PC-9 (cell line): Measurements from ENCODE around the gene TAS1R3.

ENCODE experiments used
- EZH2 ChIP-seq: fragments of 200-600 bp; sonication (generic); IDR thresholded peaks from 2 replicates; pipeline ENCODE4 v1.8.0; 2017; ENCODE audit warnings: antibody characterized with exemption, low read depth
- TF ChIP-seq, protein P1 (sequence below): fragments of 200-600 bp; sonication (generic); conservative IDR thresholded peaks from 2 replicates; pipeline ENCODE4 v1.6.1; 2017; ENCODE audit warnings: mixed run types, antibody characterized with exemption, mild to moderate bottlenecking, moderate library complexity

DNA sequence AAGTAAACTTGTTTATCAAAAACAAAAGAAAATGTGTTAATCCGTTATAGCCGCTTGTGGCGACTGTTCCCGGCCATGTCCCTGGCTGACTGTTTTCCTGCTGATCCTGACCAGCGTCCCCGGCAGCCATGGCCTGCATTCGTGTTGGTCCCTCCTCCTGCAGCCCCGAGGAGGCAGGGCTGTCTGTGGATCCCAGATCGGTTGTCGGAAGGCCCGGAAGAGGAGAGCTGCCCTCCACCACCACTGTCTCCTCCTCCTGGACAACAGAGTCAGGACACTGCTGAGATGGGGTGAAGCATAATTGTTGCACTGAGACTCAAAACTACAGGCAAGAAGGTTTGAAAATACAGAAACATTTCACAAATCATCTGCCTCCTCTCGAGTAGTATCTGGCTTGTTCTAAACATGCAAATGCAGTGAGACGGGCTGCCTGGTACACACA is 30.9 kb downstream of the TAS1R3 start:
- TF ChIP-seq, protein P1, sequence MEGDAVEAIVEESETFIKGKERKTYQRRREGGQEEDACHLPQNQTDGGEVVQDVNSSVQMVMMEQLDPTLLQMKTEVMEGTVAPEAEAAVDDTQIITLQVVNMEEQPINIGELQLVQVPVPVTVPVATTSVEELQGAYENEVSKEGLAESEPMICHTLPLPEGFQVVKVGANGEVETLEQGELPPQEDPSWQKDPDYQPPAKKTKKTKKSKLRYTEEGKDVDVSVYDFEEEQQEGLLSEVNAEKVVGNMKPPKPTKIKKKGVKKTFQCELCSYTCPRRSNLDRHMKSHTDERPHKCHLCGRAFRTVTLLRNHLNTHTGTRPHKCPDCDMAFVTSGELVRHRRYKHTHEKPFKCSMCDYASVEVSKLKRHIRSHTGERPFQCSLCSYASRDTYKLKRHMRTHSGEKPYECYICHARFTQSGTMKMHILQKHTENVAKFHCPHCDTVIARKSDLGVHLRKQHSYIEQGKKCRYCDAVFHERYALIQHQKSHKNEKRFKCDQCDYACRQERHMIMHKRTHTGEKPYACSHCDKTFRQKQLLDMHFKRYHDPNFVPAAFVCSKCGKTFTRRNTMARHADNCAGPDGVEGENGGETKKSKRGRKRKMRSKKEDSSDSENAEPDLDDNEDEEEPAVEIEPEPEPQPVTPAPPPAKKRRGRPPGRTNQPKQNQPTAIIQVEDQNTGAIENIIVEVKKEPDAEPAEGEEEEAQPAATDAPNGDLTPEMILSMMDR = no peak
- no peak for TF ChIP-seq EZH2
